ENCODE data around the gene HBEGF.

HBEGF gene

DNA sequence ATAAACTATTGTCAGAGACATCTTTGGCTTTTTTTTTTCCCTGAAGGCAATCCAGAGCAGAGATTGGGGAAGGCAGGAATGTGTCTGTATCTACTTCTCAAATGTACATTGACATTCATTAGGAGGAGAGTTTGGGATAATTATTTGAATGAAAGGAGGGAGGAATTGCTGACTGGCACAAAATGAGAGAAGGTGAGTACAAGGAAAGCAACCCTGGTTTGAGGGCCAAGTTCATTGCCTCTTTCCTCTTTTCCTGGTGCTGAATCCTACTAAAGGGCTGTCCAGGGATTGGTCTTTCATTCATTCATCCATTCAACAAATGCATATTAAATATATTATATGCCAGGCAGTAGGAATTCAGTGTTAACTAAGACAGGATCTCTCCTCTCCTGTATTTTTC lies 36.5 kb upstream of the HBEGF start:
- ChIA-PET POLR2A (no interaction called here), CTCF (interaction anchor here (2.8 to 4.0 kb wide), 2 partner anchors 10 to 19 kb away, joined by 17 to 22 read pairs; no protein-coding TSS in a partner anchor)
- TF ChIP-seq, protein P1, sequence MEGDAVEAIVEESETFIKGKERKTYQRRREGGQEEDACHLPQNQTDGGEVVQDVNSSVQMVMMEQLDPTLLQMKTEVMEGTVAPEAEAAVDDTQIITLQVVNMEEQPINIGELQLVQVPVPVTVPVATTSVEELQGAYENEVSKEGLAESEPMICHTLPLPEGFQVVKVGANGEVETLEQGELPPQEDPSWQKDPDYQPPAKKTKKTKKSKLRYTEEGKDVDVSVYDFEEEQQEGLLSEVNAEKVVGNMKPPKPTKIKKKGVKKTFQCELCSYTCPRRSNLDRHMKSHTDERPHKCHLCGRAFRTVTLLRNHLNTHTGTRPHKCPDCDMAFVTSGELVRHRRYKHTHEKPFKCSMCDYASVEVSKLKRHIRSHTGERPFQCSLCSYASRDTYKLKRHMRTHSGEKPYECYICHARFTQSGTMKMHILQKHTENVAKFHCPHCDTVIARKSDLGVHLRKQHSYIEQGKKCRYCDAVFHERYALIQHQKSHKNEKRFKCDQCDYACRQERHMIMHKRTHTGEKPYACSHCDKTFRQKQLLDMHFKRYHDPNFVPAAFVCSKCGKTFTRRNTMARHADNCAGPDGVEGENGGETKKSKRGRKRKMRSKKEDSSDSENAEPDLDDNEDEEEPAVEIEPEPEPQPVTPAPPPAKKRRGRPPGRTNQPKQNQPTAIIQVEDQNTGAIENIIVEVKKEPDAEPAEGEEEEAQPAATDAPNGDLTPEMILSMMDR (IDR thresholded peaks at IDR 0.05; ENCODE audit: control extremely low read depth, extremely low read depth, low read depth, missing control alignments) = no peak
- no peak for DNase-seq (ENCODE audit: extremely low spot score)

DNA sequence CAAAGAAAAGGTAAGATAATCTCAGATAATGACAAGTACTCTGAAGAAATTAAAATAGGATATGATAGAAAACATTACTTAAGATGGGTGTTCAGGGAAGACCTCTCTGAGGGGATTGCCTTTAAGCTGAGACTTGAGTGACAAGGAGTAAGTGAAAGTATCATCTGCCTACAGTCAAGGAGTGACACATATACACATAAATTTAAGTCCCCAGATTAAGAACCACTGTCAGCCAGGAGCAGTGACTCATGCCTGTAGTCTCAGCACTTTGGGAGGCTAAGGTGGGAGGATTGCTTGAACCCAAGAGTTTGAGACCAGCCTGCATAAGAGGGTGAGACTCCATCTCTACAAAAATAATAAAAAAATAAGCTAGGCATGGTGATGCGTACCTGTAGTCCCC lies 35.6 kb upstream of the HBEGF start:
- CTCF ChIA-PET = interaction anchor here (1.2 to 4.0 kb wide), 4 partner anchors 9 to 31 kb away, joined by 4 to 22 read pairs (median 12); no protein-coding TSS in a partner anchor

DNA sequence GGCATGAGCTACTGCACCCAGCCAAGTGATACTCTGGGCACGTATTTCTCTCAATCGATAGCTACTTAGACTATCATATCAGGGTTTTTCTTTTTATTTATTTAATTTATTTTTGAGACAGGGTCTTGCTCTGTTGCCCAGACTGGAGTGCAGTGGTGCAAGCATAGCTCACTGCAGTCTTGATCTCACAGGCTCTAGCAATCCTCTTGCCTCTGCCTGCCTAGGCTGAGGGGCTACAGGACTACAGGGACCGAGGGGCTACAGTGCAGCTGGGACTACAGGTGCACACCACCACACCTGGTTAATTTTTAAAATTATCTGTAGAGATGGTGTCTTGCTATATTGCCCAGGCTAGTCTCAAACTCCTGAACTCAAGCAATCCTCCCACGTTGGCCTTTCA lies 34.9 kb upstream of the HBEGF start:
- TF ChIP-seq, protein P1 (IDR thresholded peaks at IDR 0.05; ENCODE audit: control extremely low read depth, extremely low read depth, low read depth, missing control alignments) = no peak
- DNase-seq (ENCODE audit: extremely low spot score) = no peak
- CTCF ChIA-PET = interaction anchor here (1.2 to 4.0 kb wide), 5 partner anchors 9 to 254 kb away, joined by 4 to 22 read pairs (median 8); no protein-coding TSS in a partner anchor
- POLR2A ChIA-PET = no interaction called here

More for the DNA sequence above, 35.6 kb upstream of the HBEGF start:
- TF ChIP-seq, protein P1 (IDR thresholded peaks at IDR 0.05; ENCODE audit: control extremely low read depth, extremely low read depth, low read depth, missing control alignments) = no peak
- POLR2A ChIA-PET = no interaction called here
- DNase-seq (ENCODE audit: extremely low spot score) = no peak

DNA sequence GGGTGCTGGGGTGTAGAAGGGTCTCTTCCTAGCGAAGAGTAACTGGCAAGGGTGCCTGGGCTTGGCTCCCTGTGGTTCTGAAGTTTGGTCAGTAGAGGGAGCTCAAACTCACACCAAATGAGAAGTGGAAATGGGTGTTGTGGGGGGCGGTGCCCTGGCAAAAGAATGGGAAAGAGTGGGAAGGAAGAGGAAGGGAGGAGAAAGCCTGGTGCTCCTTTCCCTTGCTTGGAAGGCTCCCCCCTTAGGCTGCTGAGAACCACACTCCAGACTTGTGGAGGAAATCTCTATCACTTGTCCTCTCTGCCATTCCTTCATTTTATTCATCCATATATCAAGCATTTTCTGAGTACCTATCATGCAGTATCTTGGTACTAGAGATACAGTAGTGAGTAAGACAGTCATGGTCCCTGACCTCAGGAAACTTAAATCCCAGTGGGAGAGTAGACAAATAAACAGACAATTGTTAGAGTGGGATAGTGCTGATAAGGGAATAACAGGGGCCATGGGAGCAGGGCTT lies 26.6 kb upstream of the HBEGF start:
- ChIA-PET CTCF (interaction anchor here (0.6 to 4.0 kb wide), 52 partner anchors 9 to 371 kb away, joined by 3 to 72 read pairs (median 4); partner anchors contain the start of genes ANKHD1, CD14, CYSTM1 and EIF4EBP3), POLR2A (no interaction called here)
- TF ChIP-seq, protein P1 (IDR thresholded peaks at IDR 0.05; ENCODE audit: control extremely low read depth, extremely low read depth, low read depth, missing control alignments) = peak; percentile 84
- peak; percentile 62 for DNase-seq (ENCODE audit: extremely low spot score)

DNA sequence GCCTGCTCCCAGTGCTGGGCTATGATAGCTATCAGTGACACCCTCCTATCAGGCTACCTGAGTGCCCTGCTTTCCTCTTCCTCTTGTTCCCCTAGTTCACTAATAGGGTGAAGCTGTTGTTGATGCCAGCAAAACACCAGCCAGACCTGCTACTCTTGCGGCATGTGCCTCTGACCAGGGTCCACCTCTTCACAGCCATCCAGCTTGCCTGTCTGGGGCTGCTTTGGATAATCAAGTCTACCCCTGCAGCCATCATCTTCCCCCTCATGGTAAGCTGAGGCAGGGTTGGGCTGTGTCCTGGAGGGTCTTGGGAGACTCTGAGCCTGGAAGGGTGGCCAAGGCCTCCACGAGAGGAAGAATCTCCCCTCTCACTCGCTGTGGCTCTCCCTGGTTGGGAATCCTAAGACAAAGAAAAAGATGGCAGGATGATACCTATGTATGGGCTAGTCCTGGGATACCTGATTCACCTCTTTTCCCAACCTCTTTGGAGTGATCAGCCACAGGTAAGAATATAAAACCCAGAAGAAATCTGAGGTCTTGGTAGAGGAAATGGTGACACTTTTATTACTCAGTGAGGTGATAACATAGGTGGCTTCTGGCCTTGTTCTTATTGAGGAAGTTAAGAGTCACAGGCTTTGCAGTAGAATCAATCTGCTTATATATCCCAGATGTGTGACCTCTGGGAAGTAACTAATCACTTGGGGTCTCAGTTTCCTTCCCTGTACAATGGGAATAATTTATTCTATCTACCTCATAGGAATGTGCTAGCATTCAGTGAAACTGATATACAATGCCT lies 25.2 kb upstream of the HBEGF start:
- DNase-seq (ENCODE audit: extremely low spot score) = no peak
- ChIA-PET POLR2A (no interaction called here), CTCF (interaction anchor here (0.7 to 4.0 kb wide), 24 partner anchors 9 to 350 kb away, joined by 3 to 72 read pairs (median 9); partner anchors contain the start of genes ANKHD1, CD14, HARS1 and HARS2)
- TF ChIP-seq, protein P1 (IDR thresholded peaks at IDR 0.05; ENCODE audit: control extremely low read depth, extremely low read depth, low read depth, missing control alignments) = no peak

DNA sequence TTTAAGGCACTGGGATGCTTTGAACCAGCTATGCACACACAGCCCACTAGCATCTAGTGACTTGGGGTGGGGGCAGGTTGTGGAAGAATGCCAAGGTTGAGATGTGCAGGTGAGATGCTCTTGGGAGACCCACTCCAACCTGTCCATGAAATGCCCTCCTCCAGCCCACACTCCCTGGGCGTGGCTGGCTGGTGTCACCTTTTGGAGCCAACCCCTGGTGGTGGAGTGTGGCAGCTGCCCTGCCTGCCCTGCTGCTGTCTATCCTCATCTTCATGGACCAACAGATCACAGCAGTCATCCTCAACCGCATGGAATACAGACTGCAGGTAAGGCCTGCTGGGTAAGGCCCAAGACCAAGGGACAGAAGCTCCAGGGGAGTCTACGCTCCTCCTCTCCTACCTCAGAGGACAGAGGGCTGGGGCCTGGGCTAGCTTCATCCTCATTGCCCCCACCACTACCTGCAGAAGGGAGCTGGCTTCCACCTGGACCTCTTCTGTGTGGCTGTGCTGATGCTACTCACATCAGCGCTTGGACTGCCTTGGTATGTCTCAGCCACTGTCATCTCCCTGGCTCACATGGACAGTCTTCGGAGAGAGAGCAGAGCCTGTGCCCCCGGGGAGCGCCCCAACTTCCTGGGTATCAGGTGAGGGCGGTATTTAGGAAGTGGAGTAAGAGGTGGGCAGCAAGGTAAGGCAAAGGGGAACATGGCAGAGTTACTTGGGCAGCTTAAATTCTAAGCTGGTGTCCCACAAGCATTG lies 21.0 kb upstream of the HBEGF start:
- ChIA-PET CTCF (interaction anchor here (1.1 to 12.8 kb wide), 8 partner anchors 9 to 352 kb away, joined by 4 to 205 read pairs (median 9); partner anchors contain the start of gene HBEGF), POLR2A (no interaction called here)
- TF ChIP-seq, protein P1 (IDR thresholded peaks at IDR 0.05; ENCODE audit: control extremely low read depth, extremely low read depth, low read depth, missing control alignments) = no peak
- no peak for DNase-seq (ENCODE audit: extremely low spot score)

Measured in GM10248 (cell line).